Liver (tissue), 9 donors: ENCODE measurements around the gene EPS8. TPM values are rescaled to one million over a fixed set of nuclear protein-coding genes. Genes with fewer than 3 reads are reported as not detected.

ENCODE experiments used
- DNase-seq: peaks from one replicate; pipeline ENCODE4 v3.0.0-alpha.2; 2017; ENCODE audit warnings: low spot score
- H3K27ac ChIP-seq, 2 donors: one replicate each; pipeline ENCODE4 v1.7.0; 2013; ENCODE audit warnings: inconsistent platforms in 2 of 2, low read length in 2 of 2, control low read depth in 1 of 2, low read depth in 1 of 2, mild to moderate bottlenecking in 1 of 2
- H3K27me3 ChIP-seq, 4 donors: one replicate each; pipeline versions ENCODE4 v1.6.1 to v1.7.0; 2013; ENCODE audit warnings: low read length in 3 of 4, inconsistent platforms in 1 of 4, mild to moderate bottlenecking in 1 of 4, moderate library complexity in 1 of 4; ENCODE audit not compliant: control insufficient read depth in 4 of 4, insufficient read depth in 4 of 4
- H3K36me3 ChIP-seq, 4 donors: one replicate each; pipeline versions ENCODE4 v1.6.1 to v1.7.0; 2013; ENCODE audit warnings: low read length in 3 of 4, mild to moderate bottlenecking in 3 of 4, low read depth in 1 of 4, moderate library complexity in 1 of 4; ENCODE audit not compliant: control insufficient read depth in 4 of 4, insufficient read depth in 3 of 4
- H3K4me1 ChIP-seq, 4 donors: one replicate each; pipeline versions ENCODE4 v1.6.1 to v1.7.0; 2013; ENCODE audit warnings: low read length in 3 of 4, mild to moderate bottlenecking in 3 of 4, moderate library complexity in 1 of 4; ENCODE audit not compliant: control insufficient read depth in 4 of 4, insufficient read depth in 4 of 4
- H3K4me3 ChIP-seq, 3 donors: one replicate each; pipeline versions ENCODE4 v1.6.1 to v1.7.0; 2013; ENCODE audit warnings: low read length in 3 of 3, control low read depth in 1 of 3, low read depth in 1 of 3, mild to moderate bottlenecking in 1 of 3
- H3K9ac ChIP-seq, 2 donors: one replicate each; pipeline ENCODE4 v1.7.0; 2013; ENCODE audit warnings: low read length in 2 of 2, mild to moderate bottlenecking in 2 of 2, moderate library complexity in 2 of 2, control low read depth in 1 of 2, low read depth in 1 of 2
- H3K9me3 ChIP-seq, 4 donors: one replicate each; pipeline versions ENCODE4 v1.6.1 to v1.7.0; 2013; ENCODE audit warnings: low read length in 3 of 4; ENCODE audit not compliant: control insufficient read depth in 4 of 4
- CTCF ChIP-seq: fragments of 150-350 bp; IDR thresholded peaks from 2 replicates; pipeline ENCODE4 v1.5.1; 2017; ENCODE audit warnings: improper control_type of control experiment, low read depth, low read length; ENCODE audit not compliant: missing input control
- EGR1 ChIP-seq, 2 donors: IDR thresholded peaks; 2 replicates each; pipeline ENCODE4 v1.6.1; 2016 to 2018; ENCODE audit warnings: antibody characterized with exemption in 2 of 2, low read depth in 2 of 2
- FOXA1 ChIP-seq: IDR thresholded peaks from 2 replicates; pipeline ENCODE4 v1.6.1; 2016; ENCODE audit warnings: antibody characterized with exemption
- HNF4A ChIP-seq, 2 donors: conservative IDR thresholded peaks; 2 replicates each; pipeline ENCODE4 v1.6.1; 2016; ENCODE audit warnings: antibody characterized with exemption in 2 of 2, mild to moderate bottlenecking in 2 of 2
- JUND ChIP-seq, 2 donors: IDR thresholded peaks; 2 replicates each; pipeline ENCODE4 v1.6.1; 2016; ENCODE audit warnings: antibody characterized with exemption in 2 of 2
- ZBTB33 ChIP-seq: IDR thresholded peaks from 2 replicates; pipeline ENCODE4 v1.6.1; 2016; ENCODE audit warnings: antibody characterized with exemption
- WGBS: extraction: QIAGEN DNeasy Blood & Tissue Kit; methylation state at CpG from one replicate; pipeline ENCODE4 v1.1.7; 2013; 5-methylcytosine and 5-hydroxymethylcytosine counted together
- polyA plus RNA-seq, 2 donors: library from polyadenylated mRNA; stranded (reverse) in 1 of 2; unstranded in 1 of 2; fragments of 200-250 nt in 1 of 2; fragments of >200 nt in 1 of 2; fragmentation: Nextera tagmentation in 1 of 2; extraction: Ambion mirVana in 1 of 2; gene quantifications; one replicate each; pipeline versions ENCODE4 v1.2.1 to v1.2.3, GENCODE V29; 2013 to 2015
- total RNA-seq, 2 donors: library from RNA; depleted of rRNA; stranded (reverse); fragments of >200 nt; gene quantifications; one replicate each; pipeline ENCODE4 v1.2.3, GENCODE V29; 2014
- TF ChIP-seq, protein P1 (sequence below): IDR thresholded peaks from 2 replicates; pipeline ENCODE4 v1.6.1; 2016; ENCODE audit warnings: antibody characterized with exemption
- TF ChIP-seq, protein P2 (sequence below): IDR thresholded peaks from 2 replicates; pipeline ENCODE4 v1.6.1; 2016; ENCODE audit warnings: antibody characterized with exemption, mild to moderate bottlenecking
- donor health status: healthy.
- donor health status: healthy.
- donor health status: healthy.
- donor health status: healthy.
- donor health status: healthy.

EPS8 gene
- total and polyA plus RNA-seq, 4 donors = 13.7 to 40.2 (median 15.0) TPM

- TF ChIP-seq CTCF = no peak
- TF ChIP-seq, protein P1, sequence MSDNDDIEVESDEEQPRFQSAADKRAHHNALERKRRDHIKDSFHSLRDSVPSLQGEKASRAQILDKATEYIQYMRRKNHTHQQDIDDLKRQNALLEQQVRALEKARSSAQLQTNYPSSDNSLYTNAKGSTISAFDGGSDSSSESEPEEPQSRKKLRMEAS = no peak
Observed at GRCh38 chr12:15829255-15829654, 40.1 kb upstream of the EPS8 start (continued).

GRCh38 chr12:15827136-15827535 lies 37.9 kb upstream of the EPS8 start:
- no peak overlapping the region for H3K27ac ChIP-seq
- H3K9ac ChIP-seq = no peak overlapping the region
- TF ChIP-seq, protein P2, sequence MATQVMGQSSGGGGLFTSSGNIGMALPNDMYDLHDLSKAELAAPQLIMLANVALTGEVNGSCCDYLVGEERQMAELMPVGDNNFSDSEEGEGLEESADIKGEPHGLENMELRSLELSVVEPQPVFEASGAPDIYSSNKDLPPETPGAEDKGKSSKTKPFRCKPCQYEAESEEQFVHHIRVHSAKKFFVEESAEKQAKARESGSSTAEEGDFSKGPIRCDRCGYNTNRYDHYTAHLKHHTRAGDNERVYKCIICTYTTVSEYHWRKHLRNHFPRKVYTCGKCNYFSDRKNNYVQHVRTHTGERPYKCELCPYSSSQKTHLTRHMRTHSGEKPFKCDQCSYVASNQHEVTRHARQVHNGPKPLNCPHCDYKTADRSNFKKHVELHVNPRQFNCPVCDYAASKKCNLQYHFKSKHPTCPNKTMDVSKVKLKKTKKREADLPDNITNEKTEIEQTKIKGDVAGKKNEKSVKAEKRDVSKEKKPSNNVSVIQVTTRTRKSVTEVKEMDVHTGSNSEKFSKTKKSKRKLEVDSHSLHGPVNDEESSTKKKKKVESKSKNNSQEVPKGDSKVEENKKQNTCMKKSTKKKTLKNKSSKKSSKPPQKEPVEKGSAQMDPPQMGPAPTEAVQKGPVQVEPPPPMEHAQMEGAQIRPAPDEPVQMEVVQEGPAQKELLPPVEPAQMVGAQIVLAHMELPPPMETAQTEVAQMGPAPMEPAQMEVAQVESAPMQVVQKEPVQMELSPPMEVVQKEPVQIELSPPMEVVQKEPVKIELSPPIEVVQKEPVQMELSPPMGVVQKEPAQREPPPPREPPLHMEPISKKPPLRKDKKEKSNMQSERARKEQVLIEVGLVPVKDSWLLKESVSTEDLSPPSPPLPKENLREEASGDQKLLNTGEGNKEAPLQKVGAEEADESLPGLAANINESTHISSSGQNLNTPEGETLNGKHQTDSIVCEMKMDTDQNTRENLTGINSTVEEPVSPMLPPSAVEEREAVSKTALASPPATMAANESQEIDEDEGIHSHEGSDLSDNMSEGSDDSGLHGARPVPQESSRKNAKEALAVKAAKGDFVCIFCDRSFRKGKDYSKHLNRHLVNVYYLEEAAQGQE = no peak
- TF ChIP-seq HNF4A (conservative IDR thresholded peaks at IDR 0.05) (no peak), FOXA1 (no peak), ZBTB33 (no peak), JUND (IDR thresholded peaks at IDR 0.05) (no peak)
- H3K36me3 ChIP-seq = no peaks in the 10 kb centered on the region
- WGBS = 46% methylated on average over 1 of the region's 1 CpG
- no peaks in the 10 kb centered on the region for H3K9me3 ChIP-seq
- no peaks in the 10 kb centered on the region for H3K27me3 ChIP-seq
- peaks cover 2 to 12% (median 6%) of the 10 kb centered on the region in 4 donors for H3K4me1 ChIP-seq
- DNase-seq = no peak
- no peak overlapping the region for H3K4me3 ChIP-seq

GRCh38 chr12:15824516-15824915 lies 35.3 kb upstream of the EPS8 start:
- DNase-seq = no peak
- Histone ChIP-seq H3K9ac (no peak overlapping the region), H3K9me3 (no peaks in the 10 kb centered on the region), H3K27ac (no peak overlapping the region), H3K4me3 (no peak overlapping the region), H3K36me3 (no peaks in the 10 kb centered on the region), H3K27me3 (no peaks in the 10 kb centered on the region), H3K4me1 (peaks cover 2 to 17% (median 10%) of the 10 kb centered on the region in 4 donors)
- no peak for TF ChIP-seq FOXA1
- TF ChIP-seq EGR1 (IDR thresholded peaks at IDR 0.05; ENCODE audit: low read depth in 2 of 2) = no peak
- WGBS = 96% methylated on average over 3 of the region's 3 CpGs
